ENCODE data around the gene BLMH.

Gene BLMH

DNA sequence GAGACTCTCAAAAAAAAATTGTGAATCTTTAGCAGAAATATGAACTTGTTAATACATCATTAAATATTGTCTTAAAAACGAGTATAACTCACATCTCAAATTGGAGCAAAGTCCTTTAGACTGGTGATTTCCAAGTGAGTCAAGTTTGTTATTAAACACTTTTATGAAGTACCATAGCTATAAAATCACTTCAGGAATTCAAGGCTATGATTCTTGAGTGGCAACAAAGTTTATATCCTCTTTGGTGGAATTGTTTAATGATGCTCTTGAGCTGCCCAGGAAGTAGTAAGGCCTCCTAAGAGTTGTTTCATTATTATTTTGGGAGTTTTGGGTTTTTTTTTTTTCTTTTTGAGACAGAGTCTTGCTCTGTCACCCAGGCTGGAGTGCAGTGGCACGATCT is 16.7 kb upstream of the BLMH start:
- DNase-seq (ENCODE audit: low read depth), result no peak

DNA sequence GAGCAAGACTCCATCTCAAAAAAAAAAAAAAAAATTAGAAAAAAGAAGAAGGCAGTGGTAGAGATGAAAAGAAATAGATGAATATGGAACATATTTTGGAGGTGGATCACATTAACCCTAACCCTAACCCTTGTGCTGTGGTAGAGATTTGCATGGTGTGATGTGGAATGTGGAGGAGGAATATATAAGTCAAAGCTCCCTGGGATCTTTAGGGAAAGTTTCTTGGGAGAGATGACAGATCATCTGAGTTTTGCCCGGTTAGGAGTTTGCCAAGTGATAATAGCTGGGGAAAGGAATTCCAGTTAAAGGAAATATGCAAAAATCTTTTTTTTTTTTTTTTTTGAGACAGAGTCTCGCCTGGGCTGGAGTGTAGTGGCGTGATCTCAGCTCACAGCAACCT is 13.0 kb upstream of the BLMH start:
- no peak for DNase-seq (ENCODE audit: low read depth)

DNA sequence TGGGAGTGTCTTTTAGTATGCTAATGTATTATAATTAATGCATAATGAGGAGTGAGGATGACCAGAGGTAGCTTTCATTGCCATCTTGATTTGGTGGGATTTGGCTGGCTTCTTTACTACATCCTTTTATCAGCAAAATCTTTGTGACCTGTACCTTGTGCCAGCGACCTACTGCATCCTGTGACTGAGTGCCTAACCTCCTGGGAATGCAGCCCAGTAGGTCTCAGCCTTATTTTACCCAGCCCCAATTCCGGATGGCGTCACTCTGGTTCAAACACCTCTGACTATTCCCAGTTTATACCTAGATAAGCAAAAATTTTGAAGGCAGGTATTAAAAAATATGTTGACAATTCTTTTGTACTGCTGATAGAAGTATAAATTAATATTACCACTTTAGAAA is 10.5 kb upstream of the BLMH start:
- DNase-seq (ENCODE audit: low read depth), result no peak

DNA sequence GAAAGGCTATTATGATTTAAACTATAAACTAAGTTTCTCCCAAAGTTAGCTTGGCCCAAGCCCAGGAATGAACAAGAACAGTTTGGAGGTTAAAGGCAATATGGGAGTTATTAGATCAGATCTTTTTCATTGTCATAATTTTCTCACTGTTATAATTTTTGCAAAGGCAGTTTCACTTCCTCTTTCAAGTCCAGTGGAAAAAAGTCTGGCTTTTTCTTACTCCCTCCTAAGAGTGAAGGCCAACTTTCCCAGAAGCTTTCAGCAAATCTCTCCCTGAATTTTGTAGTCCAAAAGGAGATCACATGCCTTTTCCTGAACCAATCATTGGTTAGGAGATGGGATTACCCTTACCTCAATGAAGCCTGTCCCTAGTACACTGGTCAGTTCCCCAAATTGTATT is 9.1 kb upstream of the BLMH start:
- no peak for DNase-seq (ENCODE audit: low read depth)

DNA sequence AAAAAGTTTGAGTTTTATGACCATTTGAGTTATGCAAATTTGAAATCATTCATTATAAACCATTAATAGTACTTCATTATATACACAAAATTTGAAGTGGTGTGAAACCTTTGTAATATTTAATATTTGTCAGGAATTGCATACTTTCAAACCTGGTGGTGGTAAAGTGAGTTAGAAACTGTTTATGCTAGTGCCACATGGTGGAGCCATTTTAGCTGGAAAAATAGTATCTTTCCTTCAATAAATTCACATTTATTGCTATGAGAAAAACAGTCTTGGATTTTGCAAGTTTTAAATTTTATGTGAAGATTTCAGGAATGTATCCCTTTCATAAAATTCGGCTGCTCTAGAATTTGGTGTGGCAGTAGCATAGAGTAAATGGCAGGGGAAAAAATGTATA is 7.3 kb upstream of the BLMH start:
- no peak for DNase-seq (ENCODE audit: low read depth)

DNA sequence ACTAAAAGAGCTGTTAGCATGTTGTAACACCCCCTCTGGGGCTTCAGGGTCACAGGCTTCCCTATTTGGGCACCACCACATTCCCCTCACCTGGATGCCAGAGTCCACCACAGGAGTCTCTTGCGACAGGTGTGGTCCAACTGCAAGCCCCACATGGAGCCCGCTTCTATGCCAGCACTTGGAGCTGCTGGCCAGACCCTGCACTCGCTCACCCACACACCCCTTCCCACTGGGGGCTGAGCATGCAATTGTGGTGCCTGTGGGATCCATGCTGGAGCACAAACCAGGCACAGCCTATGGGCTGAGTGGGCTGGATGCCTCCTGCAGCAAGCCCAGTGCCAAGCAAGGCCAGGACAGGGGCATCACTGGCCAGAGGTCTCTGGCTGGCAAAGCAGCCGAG is 6.0 kb upstream of the BLMH start:
- DNase-seq (ENCODE audit: low read depth), result no peak

DNA sequence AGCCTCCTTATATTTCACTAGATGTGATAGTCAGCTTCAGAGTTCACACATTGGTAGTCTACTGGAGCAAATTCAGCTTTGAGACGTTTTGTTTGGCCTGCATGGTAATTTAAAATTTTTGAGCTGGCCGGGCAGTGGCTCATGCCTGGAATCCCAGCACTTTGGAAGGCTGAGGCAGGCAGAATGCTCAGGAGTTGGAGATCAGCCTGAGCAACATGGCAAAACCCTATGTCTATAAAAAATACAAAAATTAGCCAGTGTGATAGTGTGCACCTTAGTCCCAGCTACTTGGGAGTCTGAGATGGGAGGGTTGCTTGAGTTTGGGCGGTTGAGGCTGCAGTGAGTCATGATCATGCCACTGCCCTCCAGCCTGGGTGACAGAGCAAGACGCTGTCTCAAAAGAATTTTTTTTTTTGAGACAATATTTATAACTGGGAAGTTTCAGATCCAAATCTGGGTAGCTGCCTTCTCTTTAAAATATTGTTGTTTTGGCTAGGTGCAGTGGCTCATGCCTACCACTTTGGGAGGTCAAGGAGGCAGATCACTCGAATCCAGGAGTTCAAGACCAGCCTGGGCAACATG is 4.8 kb upstream of the BLMH start:
- DNase-seq (ENCODE audit: low read depth), result no peak

DNA sequence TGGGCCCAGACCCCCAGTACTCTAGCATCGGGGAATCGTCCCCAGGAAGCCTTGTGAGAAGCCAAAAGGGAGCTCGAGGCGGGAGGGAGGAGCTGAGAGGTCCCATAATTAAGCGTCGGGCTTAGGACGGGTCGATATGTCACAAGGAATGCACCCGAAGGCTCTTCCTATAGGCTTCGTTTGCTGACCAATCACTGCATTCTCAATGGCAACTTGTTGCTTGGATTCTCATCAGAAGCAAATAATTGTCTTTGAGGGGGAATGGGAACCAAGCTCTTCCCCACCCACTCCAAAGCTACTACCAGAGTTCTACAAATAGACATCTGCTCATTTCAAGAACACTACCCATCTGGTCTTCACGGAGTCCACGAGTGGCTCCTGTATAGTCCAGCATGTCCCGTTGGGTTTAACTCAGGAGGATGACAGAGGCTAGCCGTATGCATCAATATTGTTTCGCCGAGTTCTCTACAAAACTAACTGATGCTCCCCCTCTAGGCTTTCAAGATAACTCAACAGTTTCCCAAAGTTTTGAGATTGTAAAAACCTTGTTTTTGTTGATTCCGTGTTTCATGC is 628 bp upstream of the BLMH start:
- no peak for DNase-seq (ENCODE audit: low read depth)

DNA sequence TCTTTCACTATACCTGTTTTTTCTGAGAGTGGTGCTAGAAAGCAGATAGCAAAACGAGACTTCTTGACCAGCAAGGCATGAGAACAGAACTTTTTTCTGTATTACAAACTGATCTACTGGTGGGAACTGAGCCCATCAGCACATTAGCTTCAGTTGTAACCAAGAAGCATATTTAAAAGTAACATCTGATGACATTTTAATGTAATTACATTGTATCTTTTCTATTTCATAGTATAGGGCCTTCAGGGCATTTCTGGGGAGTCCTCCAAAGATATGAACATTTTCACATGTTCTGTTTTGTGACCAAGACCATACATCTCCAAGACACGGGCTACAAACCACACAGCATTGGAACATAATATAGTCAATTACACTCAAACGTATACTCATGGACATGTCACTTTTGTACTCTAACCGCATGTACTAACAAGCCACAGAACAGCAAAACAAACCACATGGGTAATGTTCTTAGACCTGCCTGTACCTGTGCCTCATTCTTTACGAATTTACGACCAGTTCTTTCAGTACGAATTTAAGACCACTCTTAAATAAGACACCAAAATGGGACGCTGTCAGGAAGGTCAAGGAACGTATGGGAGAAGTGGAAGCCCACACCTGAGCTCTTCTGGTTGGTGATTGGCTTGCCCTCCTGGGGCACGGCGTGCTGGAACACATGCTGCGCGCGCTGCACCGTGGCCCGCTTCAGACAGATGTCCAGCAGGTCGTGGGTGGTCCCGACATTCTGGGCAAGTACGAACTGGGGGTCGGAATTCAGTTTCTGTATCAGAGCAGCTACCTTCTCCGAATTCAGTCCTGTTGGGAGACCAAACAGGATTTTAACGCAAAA is 825 bp downstream of the BLMH start:
- no peak for DNase-seq (ENCODE audit: low read depth)

DNA sequence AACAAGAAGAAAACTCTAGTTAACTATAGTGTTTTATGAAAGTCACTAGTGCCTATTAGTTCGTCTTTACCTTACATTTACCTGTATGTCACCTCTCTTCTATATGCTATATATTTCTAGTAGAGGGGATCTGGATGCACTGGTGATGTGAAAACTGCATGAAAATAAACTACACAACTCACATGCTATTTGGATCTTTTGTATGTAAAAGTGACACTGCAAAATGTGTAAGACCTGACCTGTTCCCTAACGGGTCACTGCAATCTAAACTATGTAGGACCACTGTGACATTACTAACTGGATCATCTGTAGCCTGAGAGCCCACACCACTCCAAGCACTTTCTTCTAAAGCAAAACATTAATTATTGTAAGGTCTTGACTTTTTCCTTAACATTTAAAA is 1.7 kb downstream of the BLMH start:
- no peak for DNase-seq (ENCODE audit: low read depth)

DNA sequence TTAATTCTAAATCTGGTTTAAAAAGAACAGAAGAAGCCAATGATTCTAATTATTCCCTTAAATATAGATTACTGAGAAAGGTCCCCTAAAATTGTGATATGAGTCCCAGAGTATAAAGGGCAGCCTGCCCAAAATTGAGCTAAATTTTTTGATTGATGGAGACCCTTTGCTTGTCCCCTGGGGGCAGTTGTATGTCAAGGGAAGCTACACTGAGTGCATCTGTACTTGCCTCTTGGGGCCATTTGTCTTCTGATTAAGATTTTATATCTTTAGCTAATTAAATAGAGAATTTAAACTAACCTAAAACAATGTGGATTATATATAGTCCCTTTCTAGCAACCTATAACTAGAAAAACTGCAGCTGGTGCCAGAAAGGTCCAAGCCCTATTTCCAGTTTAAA is 12.6 kb downstream of the BLMH start:
- DNase-seq (ENCODE audit: low read depth), result no peak

DNA sequence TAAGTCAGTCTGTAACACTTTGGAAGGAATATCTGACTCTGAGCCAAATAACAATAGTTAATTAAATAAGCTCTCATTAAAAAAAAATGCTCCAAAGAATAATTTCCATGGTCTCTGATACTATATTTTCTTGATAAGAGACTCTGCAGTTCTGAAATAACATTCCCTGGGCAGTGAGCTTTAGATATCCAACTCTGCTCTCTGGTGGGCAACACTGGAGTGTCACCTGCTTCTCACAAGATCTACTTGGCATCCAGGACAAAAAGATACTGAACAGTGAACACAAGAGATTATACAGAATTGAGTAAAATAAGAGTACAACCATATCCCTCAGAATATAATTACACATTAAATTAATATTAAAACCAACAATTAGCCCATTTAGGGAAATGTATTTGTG is 13.7 kb downstream of the BLMH start:
- DNase-seq (ENCODE audit: low read depth), result no peak

DNA sequence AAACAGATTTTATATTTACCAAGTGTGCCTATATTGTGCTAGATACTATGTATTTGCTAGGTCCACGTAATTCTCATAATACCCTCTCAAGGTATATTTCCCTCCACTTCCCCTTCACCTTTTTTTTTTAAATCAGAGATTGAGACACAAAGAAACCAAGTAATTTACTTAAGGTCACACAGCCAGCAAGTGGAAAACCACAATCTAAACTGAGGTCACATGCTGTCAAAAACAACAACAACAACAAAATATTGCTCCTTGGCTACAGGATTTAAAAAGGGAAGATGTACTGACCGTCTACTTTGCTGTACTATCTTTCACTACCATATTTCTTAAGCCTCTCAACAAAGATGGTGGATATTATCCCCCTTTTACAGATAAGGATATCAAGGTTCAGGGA is 15.8 kb downstream of the BLMH start:
- DNase-seq (ENCODE audit: low read depth), result no peak

DNA sequence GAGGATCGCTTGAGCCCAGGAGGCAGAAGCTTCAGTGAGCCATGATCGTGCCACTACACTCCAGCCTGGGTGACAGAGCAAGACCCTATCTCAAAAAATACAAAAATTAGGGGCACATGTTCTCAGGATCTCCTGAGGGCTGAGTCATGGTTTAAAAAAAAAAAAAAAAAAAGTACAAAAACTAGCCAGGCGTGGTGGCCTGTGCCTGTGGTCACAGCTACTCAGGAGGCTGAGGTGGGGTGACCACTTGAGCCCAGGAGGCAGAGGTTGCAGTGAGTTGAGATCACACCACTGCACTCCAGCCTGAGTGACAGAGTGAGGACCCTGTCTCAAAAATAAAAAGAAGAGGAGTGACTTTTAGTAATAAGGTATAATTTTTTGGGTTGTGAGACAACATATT is 16.9 kb downstream of the BLMH start:
- no peak for DNase-seq (ENCODE audit: low read depth)

DNA sequence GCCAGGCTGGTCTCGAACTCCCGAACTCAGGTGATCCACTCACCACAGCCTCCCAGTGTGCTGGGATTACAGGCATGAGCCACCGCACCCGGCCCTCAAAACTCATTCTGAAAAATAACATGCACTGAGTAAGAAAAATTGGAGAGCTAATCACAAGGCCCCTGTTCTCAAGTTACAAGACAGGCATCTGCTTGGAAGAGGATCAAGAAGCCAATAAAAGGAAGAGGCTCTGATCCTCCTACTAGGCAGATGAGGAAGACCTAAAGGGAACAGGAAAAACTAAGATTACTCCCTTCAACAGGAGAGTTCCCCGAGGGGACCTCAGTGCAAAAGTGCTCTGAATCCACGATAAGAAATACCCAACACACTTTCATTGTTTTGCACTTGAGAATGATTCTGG is 18.4 kb downstream of the BLMH start:
- DNase-seq (ENCODE audit: low read depth), result no peak

DNA sequence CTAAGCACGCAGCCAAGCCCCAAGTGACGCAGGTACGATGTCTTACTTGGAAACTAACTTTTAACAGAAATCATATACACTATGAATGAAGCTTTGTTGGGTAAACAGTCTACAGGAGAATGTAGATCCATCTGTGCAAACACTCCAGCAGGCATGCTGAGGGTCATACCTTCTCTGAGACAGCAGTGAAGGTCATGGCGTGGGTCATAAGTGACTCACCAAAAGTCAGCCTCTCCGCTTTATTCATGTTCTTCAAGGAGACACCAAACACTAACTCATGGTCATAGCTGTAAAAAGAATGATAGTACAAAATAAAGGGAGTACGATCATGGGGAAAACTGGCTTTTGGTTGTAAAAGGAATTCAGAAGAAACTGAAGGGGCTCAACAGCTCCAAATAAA is 20.6 kb downstream of the BLMH start:
- DNase-seq (ENCODE audit: low read depth), result no peak

DNA sequence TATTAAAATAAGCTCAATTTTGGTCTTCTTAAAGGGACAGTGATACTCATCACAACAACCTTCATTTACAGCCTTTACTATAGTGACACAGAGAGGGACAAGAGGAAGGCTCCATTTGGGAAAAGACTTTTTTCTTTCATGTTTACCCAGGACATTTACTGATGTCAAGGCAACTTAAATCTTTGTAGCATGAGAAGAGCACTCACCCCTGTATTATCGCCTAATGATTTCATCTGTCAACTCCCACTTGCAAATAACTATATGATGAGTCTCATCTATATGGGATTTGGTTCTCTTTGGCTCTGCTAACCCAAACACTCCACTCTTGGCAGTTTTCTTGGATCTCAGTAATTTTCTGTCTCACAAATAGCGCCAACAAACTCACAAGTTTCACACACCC is 24.1 kb downstream of the BLMH start:
- no peak for DNase-seq (ENCODE audit: low read depth)

DNA sequence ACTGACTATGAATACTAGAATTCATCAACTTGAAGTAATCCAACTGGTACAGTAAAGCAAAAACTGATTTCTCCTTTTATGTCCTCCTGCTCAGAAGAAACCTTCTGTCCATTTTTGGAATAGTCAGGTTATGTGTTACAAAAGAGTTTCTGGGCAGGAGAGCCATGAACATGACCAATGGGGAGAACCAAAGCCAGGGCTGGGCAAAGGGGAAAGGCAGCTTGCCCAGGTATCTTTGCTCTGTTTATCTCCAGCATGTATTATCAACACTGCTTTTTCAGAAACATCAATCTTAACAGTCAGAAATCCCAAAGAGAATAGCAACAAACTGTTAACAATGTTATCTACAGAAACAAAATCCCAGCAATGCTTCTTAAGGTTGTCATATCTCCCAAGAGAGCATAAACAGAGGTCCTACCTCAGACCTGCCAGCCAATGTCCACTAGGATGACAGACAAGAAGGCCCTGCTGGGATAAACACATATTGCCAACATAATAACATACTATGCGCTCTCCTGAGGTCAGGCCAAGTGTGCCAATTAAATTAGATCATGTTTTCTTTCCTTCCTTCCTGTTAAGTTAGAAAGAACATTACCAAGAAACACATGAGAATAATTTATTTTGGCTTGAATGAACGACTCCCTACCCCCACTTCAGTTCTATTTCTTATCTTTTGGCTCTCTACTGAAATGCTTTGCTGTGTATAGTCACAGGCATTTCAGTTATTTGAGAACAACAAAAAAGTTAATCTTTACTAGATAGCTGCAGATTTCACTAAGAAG is 28.0 kb downstream of the BLMH start:
- peak; percentile 5 for DNase-seq (ENCODE audit: low read depth)

DNA sequence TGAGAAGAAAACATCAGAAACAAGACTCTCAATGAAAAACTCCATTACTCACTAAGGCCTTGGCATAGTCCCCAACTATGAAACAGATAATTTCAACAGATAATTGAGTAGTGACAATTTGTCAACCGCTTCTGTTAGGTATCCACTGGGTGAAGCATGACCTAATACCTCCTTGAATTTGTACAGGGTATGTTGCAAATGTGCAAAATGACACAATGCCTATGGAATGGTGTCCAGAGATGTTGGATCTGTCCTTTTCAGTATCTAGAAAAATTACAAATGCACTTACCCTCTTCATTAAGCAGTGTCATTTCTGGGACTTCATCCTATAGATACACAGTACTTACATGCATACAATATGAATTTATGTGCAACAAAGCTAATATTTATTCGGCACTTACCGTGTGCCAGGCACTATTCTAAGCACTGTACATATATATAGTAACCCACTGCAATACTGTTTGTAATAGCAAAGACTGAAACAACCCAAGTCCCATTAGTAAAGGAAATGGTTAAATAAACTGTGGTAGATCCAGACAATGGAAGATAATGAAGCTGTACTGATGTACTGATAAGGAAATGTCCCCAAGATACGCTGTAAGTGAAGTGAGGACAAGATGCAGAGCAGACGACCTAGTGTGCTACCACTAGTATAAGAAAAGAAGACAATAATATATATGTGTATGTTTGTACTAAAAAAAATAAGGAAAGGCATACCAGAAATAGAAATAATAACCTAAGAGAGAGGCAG is 34.8 kb downstream of the BLMH start:
- DNase-seq (ENCODE audit: low read depth), result no peak

DNA sequence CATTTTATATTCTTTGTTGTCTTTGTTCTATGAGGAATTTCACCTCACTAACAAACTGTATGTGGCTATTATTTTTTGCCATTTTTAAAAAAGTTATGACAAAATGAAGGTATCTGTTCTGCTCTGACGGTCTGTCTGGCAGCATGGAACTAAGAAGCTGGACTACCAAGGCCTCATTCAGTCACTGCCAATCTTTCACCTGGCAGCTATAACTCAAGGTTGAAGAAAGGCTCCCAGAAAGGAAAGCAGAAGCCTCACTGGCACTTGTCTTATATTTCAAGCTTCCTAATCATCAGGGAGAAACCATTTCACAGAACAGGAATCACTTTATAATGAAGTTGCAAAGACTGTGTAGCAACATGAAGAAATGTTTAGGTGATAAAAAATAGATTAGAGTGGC is 37.6 kb downstream of the BLMH start:
- no peak for DNase-seq (ENCODE audit: low read depth)

DNA sequence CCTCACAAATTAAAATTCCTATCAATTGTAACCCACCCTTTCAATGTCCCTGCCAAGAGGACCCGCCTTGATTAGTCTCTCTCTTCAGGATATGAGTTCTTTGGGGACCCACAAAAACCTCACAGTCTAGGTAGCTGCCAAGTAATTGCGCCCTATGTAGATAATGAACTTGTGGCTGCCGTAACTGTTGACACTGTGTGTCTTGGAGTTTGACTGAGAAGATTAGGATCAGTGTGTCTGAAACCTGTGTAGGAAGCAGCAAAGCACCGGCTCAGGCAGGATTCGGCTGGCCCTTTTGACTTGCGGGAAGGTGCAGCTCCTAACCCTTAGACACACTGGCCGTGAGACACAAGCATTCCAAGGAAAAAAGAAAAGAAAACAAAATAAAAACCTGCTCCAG is 38.4 kb downstream of the BLMH start:
- DNase-seq (ENCODE audit: low read depth), result no peak

DNA sequence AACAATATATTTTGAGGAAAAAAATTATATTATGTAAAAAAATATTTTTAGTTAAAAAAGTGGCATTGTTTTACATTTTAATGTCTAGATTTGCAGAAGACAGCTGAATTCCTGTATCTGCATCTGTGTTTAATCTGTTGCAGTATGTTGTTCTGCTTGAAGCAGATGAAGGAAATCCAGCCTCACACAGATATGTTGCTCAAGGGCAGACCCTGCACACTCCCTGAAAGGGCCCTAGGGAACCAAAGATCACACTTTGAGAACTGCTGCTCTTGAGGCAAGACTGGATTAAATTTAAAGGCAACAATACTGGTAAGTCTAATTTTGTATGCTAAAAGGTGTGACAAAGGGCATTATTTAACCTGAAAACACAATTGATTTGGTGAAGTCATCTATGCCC is 39.8 kb downstream of the BLMH start:
- DNase-seq (ENCODE audit: low read depth), result no peak

Measured in stromal cell of bone marrow (primary cell).